Stomach (tissue), 4 donors: ENCODE data around the gene STIM1.

Experiments
- CTCF ChIP-seq, 7 experiments: fragments of 450-650 bp in 4 of 7; fragments of 200-600 bp in 3 of 7; sonication (generic) in 3 of 7; IDR thresholded peaks; one replicate each; pipeline ENCODE4 v1.5.1; 2016 to 2019; ENCODE audit warnings: antibody characterized with exemption in 7 of 7, control low read depth in 2 of 7, mild to moderate bottlenecking in 1 of 7
- EP300 ChIP-seq: sonication (generic); formaldehyde crosslinking; IDR thresholded peaks from one replicate; pipeline ENCODE4 v1.6.1; 2017; ENCODE audit warnings: antibody characterized with exemption
- POLR2A ChIP-seq, 4 donors: fragments of 450-650 bp; IDR thresholded peaks; one replicate each; pipeline ENCODE4 v1.6.1; 2016; ENCODE audit warnings: antibody characterized with exemption in 4 of 4, control low read depth in 2 of 4, mild to moderate bottlenecking in 1 of 4, moderate library complexity in 1 of 4
- POLR2AphosphoS5 ChIP-seq, 3 donors: sonication (generic); formaldehyde crosslinking; IDR thresholded peaks; one replicate each; pipeline ENCODE4 v1.6.1; 2016; ENCODE audit warnings: antibody characterized with exemption in 3 of 3

GRCh38 chr11:4111834-4112233 lies 256.4 kb downstream of the STIM1 start:
- no peak for TF ChIP-seq CTCF (IDR thresholded peaks at IDR 0.05)
- TF ChIP-seq POLR2AphosphoS5 (IDR thresholded peaks at IDR 0.05), result no peak
- no peak for TF ChIP-seq EP300
- no peak for TF ChIP-seq POLR2A (IDR thresholded peaks at IDR 0.05)
